H1 (cell line): Measurements from ENCODE around the gene EZH1. TPM values are rescaled to one million over a fixed set of nuclear protein-coding genes. Genes with fewer than 3 reads are reported as not detected.

Source experiments
- CTCF ChIA-PET: fragments of 300-600 bp; sonication (Branson Sonifier 250); formaldehyde crosslinking; loops from one replicate; lab custom pipeline; 2021; ENCODE audit not compliant: partially characterized antibody; lab: Charles Lee
- POLR2A ChIA-PET: fragments of 300-600 bp; sonication (Branson Sonifier 250); formaldehyde crosslinking; loops from one replicate; lab custom pipeline; 2021; ENCODE audit warnings: inconsistent platforms; ENCODE audit not compliant: partially characterized antibody; lab: Charles Lee
- DNase-seq, 2 experiments: peaks; one replicate each; pipeline versions ENCODE4 v3.0.0 to v3.0.0-alpha.2; 2010 to 2022; ENCODE audit warnings: low spot score in 2 of 2, low read depth in 1 of 2, mixed read lengths in 1 of 2
- FAIRE-seq: peaks from 2 replicates; lab custom pipeline; 2011; peaks lifted over from hg19 to GRCh38; lab: Jason Lieb, UNC
- H2AFZ ChIP-seq: 2 replicates; pipeline ENCODE4 v1.8.1; 2012; ENCODE audit warnings: low read length, inconsistent platforms
- H2AK5ac ChIP-seq: 2 replicates; pipeline ENCODE4 v1.6.1; 2013; ENCODE audit warnings: low read depth, low read length
- H2BK120ac ChIP-seq: replicated peaks from 2 replicates; pipeline ENCODE3; 2013; ENCODE audit warnings: low read depth, low read length, inconsistent platforms
- H2BK12ac ChIP-seq: 2 replicates; pipeline ENCODE4 v1.6.1; 2013; ENCODE audit warnings: low read depth, low read length
- H2BK15ac ChIP-seq: 2 replicates; pipeline ENCODE4 v1.6.1; 2013; ENCODE audit warnings: low read length
- H2BK20ac ChIP-seq: 2 replicates; pipeline ENCODE4 v1.6.1; 2013; ENCODE audit warnings: low read length
- H2BK5ac ChIP-seq: 2 replicates; pipeline ENCODE4 v1.6.1; 2013; ENCODE audit warnings: low read depth, low read length
- H3K14ac ChIP-seq: 2 replicates; pipeline ENCODE4 v1.6.1; 2013; ENCODE audit warnings: inconsistent platforms; ENCODE audit not compliant: insufficient read length
- H3K18ac ChIP-seq: 2 replicates; pipeline ENCODE4 v1.6.1; 2013; ENCODE audit warnings: low read length; ENCODE audit errors: extremely low read depth
- H3K23ac ChIP-seq: 2 replicates; pipeline ENCODE4 v1.6.1; 2013; ENCODE audit warnings: inconsistent platforms; ENCODE audit not compliant: insufficient read length
- H3K23me2 ChIP-seq: 2 replicates; pipeline ENCODE4 v1.6.1; 2013; ENCODE audit warnings: low read depth, low read length
- H3K27ac ChIP-seq: 2 replicates; pipeline ENCODE4 v1.6.1; 2011; ENCODE audit warnings: low read depth, low read length, inconsistent platforms
- H3K27me3 ChIP-seq, 4 experiments: replicated peaks in 1 of 4; 1 replicate in 1 of 4; 2 replicates in 3 of 4; pipeline versions ENCODE4 v1.6.1 to v1.8.1; 2011 to 2013; ENCODE audit warnings: low read length in 3 of 4, mild to moderate bottlenecking in 3 of 4, inconsistent platforms in 2 of 4, mixed read lengths in 2 of 4, moderate library complexity in 1 of 4; ENCODE audit not compliant: control insufficient read depth in 3 of 4, insufficient read depth in 3 of 4; ENCODE audit errors: extremely low read depth in 1 of 4
- H3K36me3 ChIP-seq, 4 experiments: 2 replicates each; pipeline versions ENCODE4 v1.6.1 to v1.8.1; 2011 to 2013; ENCODE audit warnings: mild to moderate bottlenecking in 4 of 4, low read length in 3 of 4, moderate library complexity in 2 of 4, control low read depth in 1 of 4, inconsistent platforms in 1 of 4; ENCODE audit not compliant: insufficient read depth in 4 of 4, control insufficient read depth in 2 of 4
- H3K4ac ChIP-seq: replicated peaks from 2 replicates; pipeline ENCODE3; 2013; ENCODE audit warnings: low read length, low read depth, mixed read lengths, inconsistent platforms; ENCODE audit not compliant: insufficient read length
- H3K4me1 ChIP-seq, 4 experiments: replicated peaks in 1 of 4; 1 replicate in 1 of 4; 2 replicates in 3 of 4; pipeline versions ENCODE4 v1.6.1 to v1.8.1; 2011 to 2013; ENCODE audit warnings: low read length in 3 of 4, inconsistent platforms in 2 of 4, mixed read lengths in 1 of 4; ENCODE audit not compliant: insufficient read depth in 4 of 4, control insufficient read depth in 3 of 4
- H3K4me2 ChIP-seq, 2 experiments: 2 replicates each; pipeline versions ENCODE4 v1.6.1 to v1.8.1; 2011 to 2013; ENCODE audit warnings: low read depth in 2 of 2, low read length in 2 of 2, control low read depth in 1 of 2, inconsistent platforms in 1 of 2, mild to moderate bottlenecking in 1 of 2; ENCODE audit not compliant: insufficient read depth in 1 of 2
- H3K4me3 ChIP-seq, 4 experiments: fragments of 200-600, 300-600 bp in 1 of 4; sonication (generic), shearing (Covaris generic), sonication (Bioruptor Twin) in 1 of 4; 2 replicates each; pipeline versions ENCODE4 v1.5.1 to v1.8.1; 2011 to 2016; ENCODE audit warnings: low read length in 4 of 4, low read depth in 3 of 4, control low read depth in 2 of 4, inconsistent platforms in 2 of 4, mild to moderate bottlenecking in 2 of 4, mixed read lengths in 1 of 4, moderate library complexity in 1 of 4; ENCODE audit not compliant: insufficient read depth in 2 of 4; ENCODE audit errors: extremely low read depth in 1 of 4
- H3K56ac ChIP-seq: replicated peaks from 2 replicates; pipeline ENCODE3; 2013; ENCODE audit warnings: low read depth, mild to moderate bottlenecking, mixed read lengths, low read length, inconsistent platforms; ENCODE audit not compliant: insufficient read length
- H3K79me1 ChIP-seq: 2 replicates; pipeline ENCODE4 v1.6.1; 2013; ENCODE audit warnings: low read depth, low read length, control low read depth
- H3K79me2 ChIP-seq, 2 experiments: 2 replicates each; pipeline versions ENCODE4 v1.6.1 to v1.8.1; 2012 to 2013; ENCODE audit warnings: low read length in 2 of 2, mild to moderate bottlenecking in 2 of 2, inconsistent platforms in 1 of 2; ENCODE audit not compliant: insufficient read depth in 2 of 2, control insufficient read depth in 1 of 2
- H3K9ac ChIP-seq, 4 experiments: replicated peaks in 1 of 4; 1 replicate in 1 of 4; 2 replicates in 3 of 4; pipeline versions ENCODE4 v1.6.1 to v1.8.1; 2011 to 2013; ENCODE audit warnings: low read depth in 3 of 4, low read length in 3 of 4, control low read depth in 2 of 4, mild to moderate bottlenecking in 2 of 4, moderate library complexity in 2 of 4, inconsistent platforms in 1 of 4; ENCODE audit errors: extremely low read depth in 1 of 4
- H3K9me3 ChIP-seq, 2 experiments: 2 replicates each; pipeline versions ENCODE4 v1.6.1 to v1.8.1; 2012 to 2013; ENCODE audit warnings: mild to moderate bottlenecking in 2 of 2, moderate library complexity in 2 of 2, control low read depth in 1 of 2, inconsistent platforms in 1 of 2, low read depth in 1 of 2, low read length in 1 of 2, mixed read lengths in 1 of 2; ENCODE audit not compliant: insufficient read depth in 2 of 2
- H4K20me1 ChIP-seq, 2 experiments: replicated peaks in 1 of 2; 2 replicates each; pipeline versions ENCODE3 to v1.8.1; 2011 to 2013; ENCODE audit warnings: inconsistent platforms in 2 of 2, low read length in 2 of 2, mild to moderate bottlenecking in 1 of 2; ENCODE audit not compliant: insufficient read depth in 2 of 2, control insufficient read depth in 1 of 2
- H4K5ac ChIP-seq: 2 replicates; pipeline ENCODE4 v1.6.1; 2013; ENCODE audit warnings: low read length, low read depth, mixed read lengths, inconsistent platforms; ENCODE audit not compliant: insufficient read length
- H4K8ac ChIP-seq: 2 replicates; pipeline ENCODE4 v1.8.0; 2013; ENCODE audit warnings: mild to moderate bottlenecking, moderate library complexity, low read length, inconsistent platforms; ENCODE audit not compliant: insufficient read depth; ENCODE audit errors: extremely low read depth
- H4K91ac ChIP-seq: replicated peaks from 2 replicates; pipeline ENCODE3; 2013; ENCODE audit warnings: low read length, mixed read lengths, inconsistent platforms; ENCODE audit not compliant: insufficient read length
- CBX8 ChIP-seq: fragments of 300-800, 300-1000 bp; sonication (generic); IDR thresholded peaks from 2 replicates; pipeline ENCODE4 v1.7.1; 2016; ENCODE audit warnings: low read depth, low read length, borderline replicate concordance
- CTCF ChIP-seq, 3 experiments: IDR thresholded peaks; 1 replicate in 2 of 3; 2 replicates in 1 of 3; pipeline versions ENCODE4 v1.5.1 to v1.6.1; 2011; ENCODE audit warnings: low read length in 3 of 3, mild to moderate bottlenecking in 3 of 3, inconsistent platforms in 2 of 3, low read depth in 1 of 3, moderate library complexity in 1 of 3; ENCODE audit not compliant: insufficient read depth in 1 of 3; ENCODE audit errors: control extremely low read depth in 1 of 3
- GABPA ChIP-seq: IDR thresholded peaks from 2 replicates; pipeline ENCODE4 v1.6.1; 2011; ENCODE audit warnings: mild to moderate bottlenecking, low read length, moderate library complexity, borderline replicate concordance; ENCODE audit not compliant: insufficient read depth
- GTF2F1 ChIP-seq: IDR thresholded peaks from 2 replicates; pipeline ENCODE4 v1.6.1; 2012; ENCODE audit warnings: low read depth, low read length, improper control_type of control experiment, borderline replicate concordance
- POU5F1 ChIP-seq: IDR thresholded peaks from 2 replicates; pipeline ENCODE4 v1.6.1; 2011; ENCODE audit warnings: low read depth, mild to moderate bottlenecking, low read length, moderate library complexity
- RBBP5 ChIP-seq: IDR thresholded peaks from 2 replicates; pipeline ENCODE4 v1.7.1; 2012; ENCODE audit warnings: low read depth, mild to moderate bottlenecking, inconsistent platforms, low read length, moderate library complexity, borderline replicate concordance
- RXRA ChIP-seq: IDR thresholded peaks from 2 replicates; pipeline ENCODE4 v1.6.1; 2011; ENCODE audit warnings: low read depth, mild to moderate bottlenecking, low read length, moderate library complexity; ENCODE audit not compliant: insufficient read depth
- SAP30 ChIP-seq: fragments of 300-600 bp; sonication (generic); IDR thresholded peaks from 2 replicates; pipeline ENCODE4 v1.7.1; 2012; ENCODE audit warnings: low read length, moderate library complexity, mild to moderate bottlenecking, inconsistent platforms; ENCODE audit not compliant: insufficient read depth, insufficient replicate concordance
- TEAD4 ChIP-seq: IDR thresholded peaks from 2 replicates; pipeline ENCODE4 v1.6.1; 2012; ENCODE audit warnings: low read depth, low read length, inconsistent platforms, mixed read lengths
- ZNF274 ChIP-seq: IDR thresholded peaks from 2 replicates; pipeline ENCODE4 v1.7.0; 2012; ENCODE audit warnings: low read length, borderline replicate concordance; ENCODE audit errors: extremely low read depth
- WGBS, 2 experiments: shearing (Covaris generic) in 1 of 2; methylation state at CpG; one replicate each; pipeline versions ENCODE4 v1.1.6 to v1.1.7; 2013 to 2015; ENCODE audit warnings: low lambda C conversion rate in 2 of 2, mixed read lengths in 2 of 2, inconsistent platforms in 1 of 2, low coverage in 1 of 2, missing lambda C conversion rate in 1 of 2; ENCODE audit not compliant: insufficient replicate concordance in 2 of 2, insufficient coverage in 1 of 2, insufficient read length in 1 of 2; ENCODE audit errors: extremely low coverage in 1 of 2, missing lambda C conversion rate in 1 of 2; 5-methylcytosine and 5-hydroxymethylcytosine counted together
- polyA plus RNA-seq, 7 experiments: library from polyadenylated mRNA; depleted of rRNA in 3 of 7; stranded (reverse) in 5 of 7; unstranded in 2 of 7; fragments of >200 nt in 5 of 7; fragments of 200-250 nt in 2 of 7; gene quantifications; 1 replicate in 5 of 7; 2 replicates in 1 of 7; 4 replicates in 1 of 7; pipeline versions ENCODE4 v1.2.1 to v1.2.3, GENCODE V29; 2011 to 2013; ENCODE audit warnings: missing spikeins in 2 of 7, mixed read lengths in 2 of 7
- total RNA-seq: library from RNA; stranded (reverse); fragmentation: NEBNext Ultra II Directional; extraction: Animal tissue kit (Norgen Biotek cat#: 25700); gene quantifications from 2 replicates; pipeline ENCODE4 v1.2.1, GENCODE V29; 2021

Gene EZH1
- total and polyA plus RNA-seq, 2 of the 8 experiments (the other 6 are each of a cell fraction or from before 2014, with no cell fraction given) = 17.4 to 20.8 TPM

- no peak for DNase-seq
- H2BK120ac ChIP-seq = no peak overlapping the region
- H2AK5ac ChIP-seq = no peak overlapping the region
- H2BK15ac ChIP-seq = no peak overlapping the region
- no peaks in the 10 kb centered on the region; the same call in 1 of the 2 replicates for H3K23me2 ChIP-seq
- H3K9ac ChIP-seq = no peak overlapping the region
- H3K79me1 ChIP-seq = no peaks in the 10 kb centered on the region
- WGBS, 2 experiments = 94% methylated on average over 4 of the region's 4 CpGs; no CpG with 5 or more reads in 1 of the 2 experiments
- no peak overlapping the region for H3K4me2 ChIP-seq
- H3K4me1 ChIP-seq = peaks cover 0 to 7% (median 0%) of the 10 kb centered on the region in 4 experiments; a peak in 3 of 7 replicates
- H2AFZ ChIP-seq = no peak overlapping the region
- H3K18ac ChIP-seq = no peak overlapping the region
- H3K27ac ChIP-seq = no peak overlapping the region
- no peak overlapping the region for H4K5ac ChIP-seq
- H4K8ac ChIP-seq = no peak overlapping the region
- FAIRE-seq = no peak
- ChIA-PET POLR2A (interaction anchor here (0.6 to 1.0 kb wide), 4 partner anchors 9 to 400 kb away, joined by 3 read pairs; no protein-coding TSS in a partner anchor), CTCF (interaction anchor here (0.6 to 1.2 kb wide), 3 partner anchors 15 to 1999 kb away, joined by 3 read pairs; no protein-coding TSS in a partner anchor)
- no peaks in the 10 kb centered on the region for H3K79me2 ChIP-seq
- H3K9me3 ChIP-seq = no peaks in the 10 kb centered on the region
- no peak overlapping the region for H4K91ac ChIP-seq
- H2BK12ac ChIP-seq = no peak overlapping the region
- no peaks in the 10 kb centered on the region for H3K36me3 ChIP-seq
- H3K4me3 ChIP-seq = no peak overlapping the region
- H4K20me1 ChIP-seq = no peaks in the 10 kb centered on the region
- no peaks in the 10 kb centered on the region for H3K27me3 ChIP-seq
- H3K56ac ChIP-seq = no peak overlapping the region
- no peak overlapping the region for H2BK5ac ChIP-seq
- no peak overlapping the region for H2BK20ac ChIP-seq
- H3K14ac ChIP-seq = no peak overlapping the region
- no peak overlapping the region for H3K4ac ChIP-seq
- no peak overlapping the region for H3K23ac ChIP-seq
- TF ChIP-seq GABPA (no peak), TEAD4 (no peak), POU5F1 (no peak), SAP30 (no peak), RBBP5 (no peak), CBX8 (no peak), GTF2F1 (no peak), CTCF (IDR thresholded peaks at IDR 0.05; ENCODE audit: control extremely low read depth in 1 of 3, insufficient read depth in 1 of 3, low read depth in 1 of 3, low read length in 3 of 3) (no peak), RXRA (no peak), ZNF274 (no peak)
These were observed 93.4 kb downstream of the EZH1 start for GRCh38 chr17:42651392-42651791.
